NCI-H1105 (cell line): ENCODE data around the gene ABCA5.
"Not testable (repeated sequence)": the region's sequence is repeated elsewhere in the genome, so short reads cannot be mapped to it uniquely, and the experiment has no call there.

ENCODE experiments used
- DNase-seq: peaks from one replicate; lab custom pipeline; 2025; lab: John Stamatoyannopoulos, UW

ABCA5 gene

GRCh38 chr17:69213059-69213813 lies 113.7 kb downstream of the ABCA5 start:
- no peak for DNase-seq

GRCh38 chr17:69208640-69209039 lies 118.3 kb downstream of the ABCA5 start:
- DNase-seq = no peak

- DNase-seq = no peak
Measured at GRCh38 chr17:69207151-69207550, 119.8 kb downstream of the ABCA5 start.

GRCh38 chr17:69198238-69198637 lies 128.7 kb downstream of the ABCA5 start:
- no peak for DNase-seq

- DNase-seq = not testable (repeated sequence)
Measured at GRCh38 chr17:69196105-69196653, 130.8 kb downstream of the ABCA5 start.
